Smooth muscle cell (in vitro differentiated cells): ENCODE data around the gene DYRK1A. TPM values are rescaled to one million over a fixed set of nuclear protein-coding genes. Genes with fewer than 3 reads are reported as not detected.

Experiments used
- DNase-seq: peaks from one replicate; lab custom pipeline; 2025; ENCODE audit not compliant: unreplicated experiment; lab: John Stamatoyannopoulos, UW
- H2AFZ ChIP-seq: fragments of 200-600 bp; sonication (generic); 2 replicates; pipeline ENCODE4 v1.6.0; 2016; ENCODE audit warnings: antibody characterized with exemption, low read depth, mild to moderate bottlenecking
- H3F3A ChIP-seq: fragments of 200-600 bp; sonication (generic); 2 replicates; pipeline ENCODE4 v1.6.0; 2017; ENCODE audit warnings: antibody characterized with exemption, low read depth
- H3K27ac ChIP-seq: fragments of 200-600 bp; sonication (generic); 2 replicates; pipeline ENCODE4 v1.5.1; 2016; ENCODE audit warnings: low read depth, mild to moderate bottlenecking
- H3K27me3 ChIP-seq: fragments of 200-600 bp; sonication (generic); 2 replicates; pipeline ENCODE4 v1.6.1; 2016; ENCODE audit warnings: low read depth, mild to moderate bottlenecking
- H3K36me3 ChIP-seq: fragments of 200-600 bp; sonication (generic); 2 replicates; pipeline ENCODE4 v1.5.1; 2016; ENCODE audit warnings: low read depth
- H3K4me1 ChIP-seq: fragments of 200-600 bp; sonication (generic); 2 replicates; pipeline ENCODE4 v1.5.1; 2016; ENCODE audit warnings: low read depth
- H3K4me2 ChIP-seq: fragments of 200-600 bp; sonication (generic); 2 replicates; pipeline ENCODE4 v1.6.0; 2016; ENCODE audit warnings: mild to moderate bottlenecking
- H3K4me3 ChIP-seq: fragments of 200-600 bp; sonication (generic); 2 replicates; pipeline ENCODE4 v1.5.1; 2016; ENCODE audit warnings: mild to moderate bottlenecking
- H3K79me2 ChIP-seq: fragments of 200-600 bp; sonication (generic); 2 replicates; pipeline ENCODE4 v1.6.0; 2016; ENCODE audit warnings: low read depth, mild to moderate bottlenecking
- H3K9ac ChIP-seq: fragments of 200-600 bp; sonication (generic); 2 replicates; pipeline ENCODE4 v1.6.0; 2016; ENCODE audit warnings: low read depth
- H3K9me3 ChIP-seq: fragments of 200-600 bp; sonication (generic); replicated peaks from 2 replicates; pipeline ENCODE4 v1.5.1; 2016; ENCODE audit warnings: low read depth
- H4K20me1 ChIP-seq: fragments of 200-600 bp; sonication (generic); 2 replicates; pipeline ENCODE4 v1.6.0; 2016; ENCODE audit warnings: low read depth
- WGBS: methylation state at CpG from one replicate; pipeline ENCODE4 v1.1.7; 2016; ENCODE audit warnings: low lambda C conversion rate; 5-methylcytosine and 5-hydroxymethylcytosine counted together
- polyA plus RNA-seq: library from polyadenylated mRNA; unstranded; fragments of >200 nt; fragmentation: Nextera tagmentation; extraction: Ambion mirVana; gene quantifications from 2 replicates; pipeline ENCODE4 v1.2.1, GENCODE V29; 2016
- total RNA-seq: library from RNA; depleted of rRNA; stranded (reverse); fragments of >200 nt; gene quantifications from 2 replicates; pipeline ENCODE4 v1.2.3, GENCODE V29; 2014
- TF ChIP-seq, protein P1 (sequence below): fragments of 200-600 bp; sonication (generic); IDR thresholded peaks from 2 replicates; pipeline ENCODE4 v1.5.1; 2017; ENCODE audit warnings: borderline replicate concordance, mild to moderate bottlenecking, antibody characterized with exemption; ENCODE audit not compliant: insufficient read depth, poor library complexity, severe bottlenecking

Gene DYRK1A
- total and polyA plus RNA-seq, 2 experiments from 2014 or later, result 2.4 to 61.7 TPM

DNA sequence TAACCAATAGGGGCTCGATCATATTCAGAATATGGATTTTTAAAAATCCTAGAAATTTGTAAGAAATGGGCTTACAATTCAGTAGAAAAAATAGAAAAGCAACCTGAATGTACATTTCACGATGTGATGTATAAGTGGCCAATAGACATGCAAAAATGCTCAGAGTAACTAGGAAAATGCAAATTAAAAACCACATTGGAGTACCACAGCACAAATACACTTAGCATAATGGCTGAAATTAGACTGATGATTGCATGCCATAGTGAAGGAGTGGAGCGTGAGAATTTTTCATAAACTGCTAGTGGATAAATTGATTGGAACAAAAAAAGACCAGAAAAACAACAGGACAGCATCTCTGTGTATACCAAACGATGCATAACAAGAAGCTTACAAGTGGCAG is 102.3 kb downstream of the DYRK1A start:
- Histone ChIP-seq H3K4me2 (no peak overlapping the region), H3K27me3 (no peaks in the 10 kb centered on the region), H4K20me1 (peaks cover 100% of the 10 kb centered on the region), H3K79me2 (peaks cover 100% of the 10 kb centered on the region), H3K9ac (no peak overlapping the region), H3K4me1 (no peaks in the 10 kb centered on the region), H2AFZ (no peak overlapping the region), H3K9me3 (no peaks in the 10 kb centered on the region), H3K36me3 (no peaks in the 10 kb centered on the region), H3F3A (no peaks in the 10 kb centered on the region), H3K4me3 (no peak overlapping the region), H3K27ac (no peak overlapping the region)
- DNase-seq, result no peak
- TF ChIP-seq, protein P1, sequence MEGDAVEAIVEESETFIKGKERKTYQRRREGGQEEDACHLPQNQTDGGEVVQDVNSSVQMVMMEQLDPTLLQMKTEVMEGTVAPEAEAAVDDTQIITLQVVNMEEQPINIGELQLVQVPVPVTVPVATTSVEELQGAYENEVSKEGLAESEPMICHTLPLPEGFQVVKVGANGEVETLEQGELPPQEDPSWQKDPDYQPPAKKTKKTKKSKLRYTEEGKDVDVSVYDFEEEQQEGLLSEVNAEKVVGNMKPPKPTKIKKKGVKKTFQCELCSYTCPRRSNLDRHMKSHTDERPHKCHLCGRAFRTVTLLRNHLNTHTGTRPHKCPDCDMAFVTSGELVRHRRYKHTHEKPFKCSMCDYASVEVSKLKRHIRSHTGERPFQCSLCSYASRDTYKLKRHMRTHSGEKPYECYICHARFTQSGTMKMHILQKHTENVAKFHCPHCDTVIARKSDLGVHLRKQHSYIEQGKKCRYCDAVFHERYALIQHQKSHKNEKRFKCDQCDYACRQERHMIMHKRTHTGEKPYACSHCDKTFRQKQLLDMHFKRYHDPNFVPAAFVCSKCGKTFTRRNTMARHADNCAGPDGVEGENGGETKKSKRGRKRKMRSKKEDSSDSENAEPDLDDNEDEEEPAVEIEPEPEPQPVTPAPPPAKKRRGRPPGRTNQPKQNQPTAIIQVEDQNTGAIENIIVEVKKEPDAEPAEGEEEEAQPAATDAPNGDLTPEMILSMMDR, result no peak
- 99% methylated on average over 4 of the region's 4 CpGs for WGBS

GRCh38 chr21:37469441-37469840 is 102.9 kb downstream of the DYRK1A start:
- Histone ChIP-seq H3K36me3 (no peaks in the 10 kb centered on the region), H3K4me1 (no peaks in the 10 kb centered on the region), H4K20me1 (peaks cover 100% of the 10 kb centered on the region), H3K9me3 (no peaks in the 10 kb centered on the region), H3K4me3 (no peak overlapping the region), H2AFZ (no peak overlapping the region), H3K79me2 (peaks cover 100% of the 10 kb centered on the region), H3K9ac (no peak overlapping the region), H3K27me3 (no peaks in the 10 kb centered on the region), H3K4me2 (no peak overlapping the region), H3F3A (peaks cover 3% of the 10 kb centered on the region), H3K27ac (no peak overlapping the region)
- DNase-seq, result no peak
- 97% methylated on average over 5 of the region's 5 CpGs for WGBS
- TF ChIP-seq, protein P1, result no peak

- Histone ChIP-seq H3K4me1 (no peaks in the 10 kb centered on the region), H2AFZ (no peak overlapping the region), H3K4me2 (no peak overlapping the region), H3K4me3 (no peak overlapping the region), H3K27ac (no peak overlapping the region), H4K20me1 (peaks cover 100% of the 10 kb centered on the region), H3F3A (peaks cover 3% of the 10 kb centered on the region), H3K79me2 (peaks cover 100% of the 10 kb centered on the region), H3K9me3 (no peaks in the 10 kb centered on the region), H3K9ac (no peak overlapping the region), H3K36me3 (no peaks in the 10 kb centered on the region), H3K27me3 (no peaks in the 10 kb centered on the region)
- TF ChIP-seq, protein P1, result no peak
- DNase-seq, result no peak
- WGBS, result 95% methylated on average over 4 of the region's 4 CpGs
These were observed 106.0 kb downstream of the DYRK1A start for GRCh38 chr21:37472581-37472980.

DNA sequence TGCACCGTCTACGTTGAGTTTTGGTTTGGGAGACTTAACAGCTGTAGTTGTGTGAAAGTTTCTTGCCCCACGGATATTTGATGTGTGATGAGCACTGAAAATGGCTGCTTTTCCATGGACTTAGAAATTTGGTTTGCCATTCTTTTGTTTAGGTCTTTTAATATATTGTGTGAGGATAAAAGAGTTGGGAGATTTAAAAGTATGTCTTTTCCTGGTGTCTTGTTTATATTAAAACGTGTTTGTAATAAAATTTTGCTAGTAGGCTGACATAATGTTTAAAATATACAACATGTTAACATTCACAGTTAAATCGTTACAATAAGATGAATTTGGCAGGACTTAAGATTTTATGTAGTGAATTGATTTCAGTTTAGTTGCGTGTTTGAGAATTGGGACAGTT is 106.9 kb downstream of the DYRK1A start:
- DNase-seq, result no peak
- 94% methylated on average over 6 of the region's 6 CpGs for WGBS
- H3K4me2 ChIP-seq, result no peak overlapping the region
- no peak overlapping the region for H3K9ac ChIP-seq
- H3K79me2 ChIP-seq, result peaks cover 100% of the 10 kb centered on the region
- H2AFZ ChIP-seq, result no peak overlapping the region
- H3K27ac ChIP-seq, result peak overlapping the region; percentile 18
- no peaks in the 10 kb centered on the region for H3K9me3 ChIP-seq
- H3K4me1 ChIP-seq, result no peaks in the 10 kb centered on the region
- H3F3A ChIP-seq, result peaks cover 3% of the 10 kb centered on the region
- TF ChIP-seq, protein P1, result no peak
- H4K20me1 ChIP-seq, result peaks cover 100% of the 10 kb centered on the region
- no peaks in the 10 kb centered on the region for H3K27me3 ChIP-seq
- no peak overlapping the region for H3K4me3 ChIP-seq
- no peaks in the 10 kb centered on the region for H3K36me3 ChIP-seq
